Smooth muscle cell (in vitro differentiated cells): ENCODE data around the gene CALD1. TPM values are rescaled to one million over a fixed set of nuclear protein-coding genes. Genes with fewer than 3 reads are reported as not detected.

Source experiments
- DNase-seq: peaks from one replicate; lab custom pipeline; 2025; ENCODE audit not compliant: unreplicated experiment; lab: John Stamatoyannopoulos, UW
- H2AFZ ChIP-seq: fragments of 200-600 bp; sonication (generic); 2 replicates; pipeline ENCODE4 v1.6.0; 2016; ENCODE audit warnings: antibody characterized with exemption, low read depth, mild to moderate bottlenecking
- H3F3A ChIP-seq: fragments of 200-600 bp; sonication (generic); 2 replicates; pipeline ENCODE4 v1.6.0; 2017; ENCODE audit warnings: antibody characterized with exemption, low read depth
- H3K27ac ChIP-seq: fragments of 200-600 bp; sonication (generic); 2 replicates; pipeline ENCODE4 v1.5.1; 2016; ENCODE audit warnings: low read depth, mild to moderate bottlenecking
- H3K27me3 ChIP-seq: fragments of 200-600 bp; sonication (generic); 2 replicates; pipeline ENCODE4 v1.6.1; 2016; ENCODE audit warnings: low read depth, mild to moderate bottlenecking
- H3K36me3 ChIP-seq: fragments of 200-600 bp; sonication (generic); 2 replicates; pipeline ENCODE4 v1.5.1; 2016; ENCODE audit warnings: low read depth
- H3K4me1 ChIP-seq: fragments of 200-600 bp; sonication (generic); 2 replicates; pipeline ENCODE4 v1.5.1; 2016; ENCODE audit warnings: low read depth
- H3K4me2 ChIP-seq: fragments of 200-600 bp; sonication (generic); 2 replicates; pipeline ENCODE4 v1.6.0; 2016; ENCODE audit warnings: mild to moderate bottlenecking
- H3K4me3 ChIP-seq: fragments of 200-600 bp; sonication (generic); 2 replicates; pipeline ENCODE4 v1.5.1; 2016; ENCODE audit warnings: mild to moderate bottlenecking
- H3K79me2 ChIP-seq: fragments of 200-600 bp; sonication (generic); 2 replicates; pipeline ENCODE4 v1.6.0; 2016; ENCODE audit warnings: low read depth, mild to moderate bottlenecking
- H3K9ac ChIP-seq: fragments of 200-600 bp; sonication (generic); 2 replicates; pipeline ENCODE4 v1.6.0; 2016; ENCODE audit warnings: low read depth
- H3K9me3 ChIP-seq: fragments of 200-600 bp; sonication (generic); replicated peaks from 2 replicates; pipeline ENCODE4 v1.5.1; 2016; ENCODE audit warnings: low read depth
- H4K20me1 ChIP-seq: fragments of 200-600 bp; sonication (generic); 2 replicates; pipeline ENCODE4 v1.6.0; 2016; ENCODE audit warnings: low read depth
- WGBS: methylation state at CpG from one replicate; pipeline ENCODE4 v1.1.7; 2016; ENCODE audit warnings: low lambda C conversion rate; 5-methylcytosine and 5-hydroxymethylcytosine counted together
- polyA plus RNA-seq: library from polyadenylated mRNA; unstranded; fragments of >200 nt; fragmentation: Nextera tagmentation; extraction: Ambion mirVana; gene quantifications from 2 replicates; pipeline ENCODE4 v1.2.1, GENCODE V29; 2016
- total RNA-seq: library from RNA; depleted of rRNA; stranded (reverse); fragments of >200 nt; gene quantifications from 2 replicates; pipeline ENCODE4 v1.2.3, GENCODE V29; 2014
- TF ChIP-seq, protein P1 (sequence below): fragments of 200-600 bp; sonication (generic); IDR thresholded peaks from 2 replicates; pipeline ENCODE4 v1.5.1; 2017; ENCODE audit warnings: borderline replicate concordance, mild to moderate bottlenecking, antibody characterized with exemption; ENCODE audit not compliant: insufficient read depth, poor library complexity, severe bottlenecking

The CALD1 gene
- total and polyA plus RNA-seq, 2 experiments from 2014 or later, result 948 to 1,552 TPM

DNA sequence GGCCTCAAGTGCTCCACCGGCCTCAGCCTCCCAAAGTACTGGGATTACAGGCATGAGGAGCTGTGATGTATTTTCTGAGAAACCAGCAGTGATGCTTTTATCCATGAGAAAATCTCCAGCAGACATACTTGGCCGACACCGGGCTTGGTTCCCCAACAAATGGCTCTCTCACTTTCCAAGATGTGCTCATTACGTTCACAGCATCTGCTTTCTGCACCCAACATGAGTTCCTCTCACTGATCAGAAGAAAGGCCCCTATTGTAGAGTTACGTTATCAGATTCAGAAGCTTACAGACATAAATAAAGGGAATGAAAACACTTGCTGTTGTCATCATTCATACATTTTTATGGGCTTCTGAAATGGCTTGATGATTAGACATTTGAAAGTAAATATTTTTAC lies 95.0 kb downstream of the CALD1 start:
- H3K9me3 ChIP-seq, result no peaks in the 10 kb centered on the region
- no peaks in the 10 kb centered on the region for H3K27me3 ChIP-seq
- no peak overlapping the region for H2AFZ ChIP-seq
- peaks cover 99% of the 10 kb centered on the region for H4K20me1 ChIP-seq
- H3K4me2 ChIP-seq, result peak overlapping the region; percentile 46
- H3K36me3 ChIP-seq, result peaks cover 3% of the 10 kb centered on the region
- peaks cover 95% of the 10 kb centered on the region for H3K79me2 ChIP-seq
- 59% methylated on average over 5 of the region's 5 CpGs for WGBS
- no peak overlapping the region for H3K4me3 ChIP-seq
- H3K27ac ChIP-seq, result peak overlapping the region; percentile 81
- H3F3A ChIP-seq, result peaks cover 87% of the 10 kb centered on the region
- no peak for DNase-seq
- TF ChIP-seq, protein P1, sequence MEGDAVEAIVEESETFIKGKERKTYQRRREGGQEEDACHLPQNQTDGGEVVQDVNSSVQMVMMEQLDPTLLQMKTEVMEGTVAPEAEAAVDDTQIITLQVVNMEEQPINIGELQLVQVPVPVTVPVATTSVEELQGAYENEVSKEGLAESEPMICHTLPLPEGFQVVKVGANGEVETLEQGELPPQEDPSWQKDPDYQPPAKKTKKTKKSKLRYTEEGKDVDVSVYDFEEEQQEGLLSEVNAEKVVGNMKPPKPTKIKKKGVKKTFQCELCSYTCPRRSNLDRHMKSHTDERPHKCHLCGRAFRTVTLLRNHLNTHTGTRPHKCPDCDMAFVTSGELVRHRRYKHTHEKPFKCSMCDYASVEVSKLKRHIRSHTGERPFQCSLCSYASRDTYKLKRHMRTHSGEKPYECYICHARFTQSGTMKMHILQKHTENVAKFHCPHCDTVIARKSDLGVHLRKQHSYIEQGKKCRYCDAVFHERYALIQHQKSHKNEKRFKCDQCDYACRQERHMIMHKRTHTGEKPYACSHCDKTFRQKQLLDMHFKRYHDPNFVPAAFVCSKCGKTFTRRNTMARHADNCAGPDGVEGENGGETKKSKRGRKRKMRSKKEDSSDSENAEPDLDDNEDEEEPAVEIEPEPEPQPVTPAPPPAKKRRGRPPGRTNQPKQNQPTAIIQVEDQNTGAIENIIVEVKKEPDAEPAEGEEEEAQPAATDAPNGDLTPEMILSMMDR, result no peak
- H3K9ac ChIP-seq, result no peak overlapping the region
- H3K4me1 ChIP-seq, result peaks cover 13% of the 10 kb centered on the region

DNA sequence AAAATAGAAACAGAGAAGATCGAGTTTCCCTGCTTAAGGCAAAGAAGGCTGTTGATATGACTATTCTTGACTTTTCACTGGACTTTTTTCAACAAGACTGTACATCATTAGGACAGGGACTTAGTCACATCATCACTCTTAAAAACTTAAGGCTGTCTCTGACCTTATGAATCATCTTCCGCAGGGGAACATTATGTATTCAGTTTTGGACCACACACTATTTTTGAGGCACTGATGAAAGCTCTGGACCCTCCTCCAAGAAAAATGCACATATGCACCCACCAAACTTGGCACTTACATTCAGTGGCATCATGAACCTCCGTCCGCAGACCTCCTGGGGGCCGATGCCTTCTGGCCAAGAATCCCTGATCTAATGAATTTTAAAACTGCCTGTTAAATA lies 96.4 kb downstream of the CALD1 start:
- H4K20me1 ChIP-seq, result peaks cover 100% of the 10 kb centered on the region
- H3K9ac ChIP-seq, result no peak overlapping the region
- TF ChIP-seq, protein P1, result no peak
- peak overlapping the region; percentile 81 for H3K27ac ChIP-seq
- no peak overlapping the region for H2AFZ ChIP-seq
- H3K79me2 ChIP-seq, result peaks cover 95% of the 10 kb centered on the region
- no peak for DNase-seq
- H3K27me3 ChIP-seq, result no peaks in the 10 kb centered on the region
- peaks cover 17% of the 10 kb centered on the region for H3K4me1 ChIP-seq
- no peaks in the 10 kb centered on the region for H3K9me3 ChIP-seq
- 51% methylated on average over 5 of the region's 5 CpGs for WGBS
- no peak overlapping the region for H3K4me3 ChIP-seq
- no peaks in the 10 kb centered on the region for H3K36me3 ChIP-seq
- H3K4me2 ChIP-seq, result no peak overlapping the region
- peaks cover 79% of the 10 kb centered on the region for H3F3A ChIP-seq

DNA sequence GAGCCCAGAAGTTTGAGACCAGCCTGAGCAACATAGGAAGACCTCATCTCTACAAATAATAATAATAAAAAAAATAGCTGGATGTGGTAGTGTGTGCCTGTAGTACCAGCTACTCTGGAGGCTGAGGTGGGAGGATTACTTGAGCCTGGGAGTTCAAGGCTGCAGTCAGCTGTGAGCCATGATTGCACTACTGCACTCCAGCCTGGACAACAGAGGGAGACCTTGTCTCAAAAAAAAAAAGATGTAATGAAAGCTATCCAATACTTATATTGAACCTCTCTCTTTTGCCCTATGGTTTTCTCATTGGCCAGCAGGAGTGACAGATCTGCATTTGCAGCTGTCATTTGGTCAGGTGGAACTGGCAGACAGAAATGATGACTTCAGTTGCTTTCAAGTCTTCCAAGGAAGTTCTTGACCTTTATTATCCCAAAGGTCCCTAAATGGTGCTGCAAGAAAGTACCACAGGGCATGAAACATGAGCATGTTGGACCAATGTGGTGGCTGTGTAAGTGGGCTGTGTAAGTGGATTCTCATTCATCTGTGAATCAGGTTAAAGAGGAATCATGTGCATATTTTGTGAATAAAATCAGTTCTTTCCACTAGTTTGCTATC lies 99.4 kb downstream of the CALD1 start:
- no peak for DNase-seq
- Histone ChIP-seq H3K4me3 (no peak overlapping the region), H3K27me3 (no peaks in the 10 kb centered on the region), H2AFZ (no peak overlapping the region), H4K20me1 (peaks cover 98% of the 10 kb centered on the region), H3F3A (peaks cover 84% of the 10 kb centered on the region), H3K27ac (peak overlapping the region; percentile 94), H3K9me3 (no peaks in the 10 kb centered on the region), H3K36me3 (no peaks in the 10 kb centered on the region), H3K79me2 (peaks cover 96% of the 10 kb centered on the region), H3K4me1 (peaks cover 7% of the 10 kb centered on the region), H3K9ac (no peak overlapping the region), H3K4me2 (peak overlapping the region; percentile 34)
- TF ChIP-seq, protein P1, result no peak
